NCI-H2196 (cell line): ENCODE measurements around the gene ADGRD1.

Source experiments
- DNase-seq: peaks from one replicate; lab custom pipeline; 2025; ENCODE audit not compliant: unreplicated experiment; lab: John Stamatoyannopoulos, UW

The ADGRD1 gene

DNA sequence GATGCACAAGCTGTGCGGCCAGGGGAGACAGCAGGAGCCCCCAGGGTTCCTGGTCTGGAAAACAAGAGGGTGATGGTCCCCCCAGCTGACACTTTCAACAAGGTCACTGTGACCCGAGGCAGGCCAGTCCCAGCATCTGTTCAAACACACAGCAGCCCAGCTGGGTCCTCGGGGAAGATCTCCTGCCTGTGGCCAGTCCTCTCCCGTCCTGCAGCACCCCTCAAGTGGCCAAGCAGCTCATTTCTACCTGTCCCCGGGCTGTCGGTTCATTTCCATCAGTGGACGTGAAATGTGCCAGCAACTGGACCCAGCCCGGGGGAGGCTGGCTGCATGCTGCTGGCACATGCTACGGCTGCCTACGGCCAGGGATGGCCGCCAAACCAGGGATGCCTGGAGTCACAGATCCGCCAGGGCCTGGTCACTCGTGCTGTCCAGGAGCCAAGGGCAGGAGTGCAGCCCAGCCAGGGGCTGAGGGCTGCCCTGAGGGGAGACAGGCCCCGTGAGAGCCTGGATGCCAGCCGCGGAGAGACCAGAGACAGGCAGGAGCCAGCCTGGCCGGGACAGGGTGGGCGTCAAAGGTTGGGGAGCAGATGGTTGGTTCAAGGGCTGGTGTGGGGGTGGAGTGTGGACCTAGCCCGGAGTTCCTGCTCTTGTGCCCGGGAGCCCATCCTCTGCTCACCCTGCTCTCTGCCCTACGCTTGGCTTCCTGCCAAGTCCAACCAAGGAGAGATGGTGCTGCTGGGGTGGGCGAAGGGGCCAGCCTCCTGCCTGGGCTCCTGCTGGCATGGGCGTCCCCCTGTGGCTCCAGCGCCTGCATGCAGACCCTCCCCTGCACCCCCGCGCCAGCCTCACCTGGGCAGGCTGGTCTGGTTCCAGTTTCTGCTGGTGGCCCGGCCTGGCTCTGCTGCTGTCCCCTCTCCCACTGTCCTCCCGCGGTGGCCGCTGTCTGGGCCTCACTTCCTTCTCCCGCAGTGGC is 143.8 kb downstream of the ADGRD1 start:
- DNase-seq = peak; percentile 16

DNA sequence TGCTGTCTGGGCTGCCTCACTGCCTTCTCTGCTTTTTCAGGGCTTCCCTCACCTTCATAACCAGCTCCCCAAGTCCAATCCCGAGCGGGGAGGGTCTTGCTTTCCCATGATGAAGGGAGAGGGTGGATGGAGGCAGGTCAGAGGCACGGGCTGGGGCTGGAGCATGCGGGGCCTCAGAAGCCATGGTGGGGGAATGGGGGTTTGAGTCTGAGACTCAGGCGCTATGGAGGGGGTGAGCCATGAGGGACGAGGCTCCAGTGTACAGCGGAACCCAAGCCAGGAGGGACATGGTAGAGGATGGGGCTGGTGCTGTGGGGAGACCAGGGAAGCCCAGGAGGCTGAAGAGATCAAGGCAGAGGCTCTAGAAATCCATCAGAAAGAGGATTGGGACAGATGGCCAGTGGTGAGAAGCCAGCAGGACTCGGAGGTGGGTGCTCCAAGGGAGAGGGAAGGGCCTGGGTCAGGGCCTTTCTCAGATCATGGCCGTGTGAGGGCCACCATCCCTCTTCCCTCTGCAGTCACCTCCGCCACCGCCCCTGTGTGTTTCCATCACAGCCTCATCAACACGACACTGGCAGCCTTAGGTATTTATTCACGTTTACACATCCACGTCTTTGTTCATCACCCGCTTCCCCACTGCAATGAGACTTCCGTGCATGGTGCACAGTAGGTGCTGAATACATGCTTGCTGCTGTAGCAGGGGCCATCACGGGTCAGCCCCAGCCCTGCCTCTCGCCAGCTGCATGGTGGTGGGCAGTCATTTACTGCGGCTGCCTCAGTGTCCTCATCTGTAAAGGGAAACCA is 144.7 kb downstream of the ADGRD1 start:
- no peak for DNase-seq

DNA sequence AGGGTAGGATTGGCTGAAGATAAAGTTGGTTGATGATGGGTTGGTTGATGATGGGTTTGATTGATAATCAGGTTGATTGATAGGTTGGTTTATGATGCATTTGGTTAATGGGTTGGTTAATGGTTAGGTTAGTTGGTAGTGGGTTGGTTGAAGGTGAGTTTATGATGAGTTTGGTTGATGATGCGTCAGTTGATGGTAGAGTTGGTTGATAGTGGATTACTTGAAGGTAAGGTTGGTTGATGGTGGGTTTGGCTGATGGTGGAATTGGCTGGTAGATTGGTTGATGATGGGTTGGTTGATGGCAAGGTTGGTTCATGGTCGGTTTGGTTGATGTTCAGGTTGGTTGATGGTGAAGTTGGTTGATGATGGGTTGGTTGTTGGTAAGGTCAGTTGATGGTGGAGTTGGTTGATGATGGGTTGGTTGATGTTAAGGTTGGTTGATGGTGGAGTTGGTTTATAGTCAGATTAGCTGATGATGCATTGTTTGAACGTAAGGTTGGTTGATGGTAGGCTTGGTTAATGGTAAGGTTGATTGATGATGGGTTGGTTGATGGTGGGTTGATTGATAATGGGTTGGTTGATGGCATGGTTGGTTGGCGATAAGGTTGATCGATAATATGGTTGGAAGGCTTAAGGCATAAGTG is 146.4 kb downstream of the ADGRD1 start:
- no peak for DNase-seq

DNA sequence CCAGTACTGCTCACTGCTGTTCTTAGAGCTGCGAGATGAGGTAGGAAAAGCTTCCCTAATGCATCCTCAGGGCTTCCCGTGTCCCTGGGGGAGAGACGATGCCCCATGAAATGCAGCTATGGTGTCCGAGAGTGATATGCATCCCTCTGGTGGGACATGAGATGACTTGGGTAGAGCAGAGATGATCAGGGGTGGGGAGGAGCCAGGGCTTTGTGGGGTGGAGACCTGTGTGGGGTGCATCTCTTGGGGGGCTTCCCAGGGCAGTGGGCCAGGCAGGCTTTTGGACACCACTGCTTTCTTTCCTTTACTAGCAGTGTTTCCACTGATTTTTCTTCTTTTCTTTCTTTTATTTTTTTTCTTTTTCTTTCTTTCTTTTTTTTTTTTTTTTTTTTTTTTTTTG is 147.3 kb downstream of the ADGRD1 start:
- DNase-seq = no peak

DNA sequence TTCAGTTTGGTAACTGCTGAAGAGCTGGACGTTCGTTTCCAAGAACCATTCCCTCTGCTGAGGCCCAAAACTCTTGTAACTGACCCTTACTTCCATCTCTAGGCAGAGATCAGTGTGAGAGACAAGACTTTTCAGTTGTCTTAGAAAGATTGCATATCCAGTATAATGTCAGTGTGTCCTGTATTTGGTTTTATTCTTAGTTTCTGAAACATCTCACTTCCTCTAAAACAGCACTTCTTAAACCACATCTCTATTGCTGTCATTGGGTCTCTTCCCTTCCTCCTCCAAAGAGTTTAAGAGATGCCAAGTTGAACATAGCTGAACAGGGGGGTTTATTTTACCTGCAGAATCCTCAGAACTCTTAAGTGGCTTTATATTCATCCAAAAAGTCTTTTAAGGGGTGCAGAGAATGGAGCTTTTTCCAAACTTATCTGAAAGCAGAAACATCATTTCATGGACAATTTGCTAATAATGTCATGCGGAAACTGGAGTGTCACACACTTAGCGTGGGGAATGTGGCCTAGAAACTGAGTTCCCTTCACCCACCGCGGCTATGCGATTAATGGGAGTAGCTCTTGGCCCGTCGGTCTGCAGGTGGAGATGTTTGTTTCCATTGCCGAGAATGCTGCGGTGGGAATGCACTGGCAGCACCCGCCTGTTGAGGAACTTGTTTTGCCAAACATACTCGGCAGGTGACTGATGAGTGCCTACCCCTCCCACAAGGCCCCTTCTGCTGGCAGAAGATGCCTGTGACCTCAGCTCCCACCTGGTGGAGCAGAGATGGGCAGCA is 148.2 kb downstream of the ADGRD1 start:
- DNase-seq = no peak

DNA sequence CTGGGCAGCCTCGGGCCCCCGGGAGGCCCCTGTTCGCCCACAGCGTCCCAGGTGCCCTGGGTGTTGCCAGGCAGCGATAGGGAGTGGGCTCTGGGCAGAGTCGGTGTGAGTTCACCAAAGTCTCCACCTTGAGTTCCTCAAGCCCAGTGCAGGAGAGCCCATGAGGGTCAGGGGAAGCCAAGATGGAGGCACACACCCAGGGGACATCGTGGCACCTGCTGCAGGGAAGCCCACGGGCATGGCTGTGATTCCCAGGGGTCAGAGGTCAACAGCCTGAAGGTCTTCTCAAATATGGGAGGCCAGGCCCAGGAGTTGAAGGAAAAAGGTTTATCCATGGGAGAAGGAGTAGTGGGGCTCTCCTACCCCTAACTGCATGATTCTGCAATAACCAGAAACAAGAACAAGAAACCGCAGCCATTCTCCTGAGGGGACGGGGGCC is 148.8 kb downstream of the ADGRD1 start:
- DNase-seq = no peak

DNA sequence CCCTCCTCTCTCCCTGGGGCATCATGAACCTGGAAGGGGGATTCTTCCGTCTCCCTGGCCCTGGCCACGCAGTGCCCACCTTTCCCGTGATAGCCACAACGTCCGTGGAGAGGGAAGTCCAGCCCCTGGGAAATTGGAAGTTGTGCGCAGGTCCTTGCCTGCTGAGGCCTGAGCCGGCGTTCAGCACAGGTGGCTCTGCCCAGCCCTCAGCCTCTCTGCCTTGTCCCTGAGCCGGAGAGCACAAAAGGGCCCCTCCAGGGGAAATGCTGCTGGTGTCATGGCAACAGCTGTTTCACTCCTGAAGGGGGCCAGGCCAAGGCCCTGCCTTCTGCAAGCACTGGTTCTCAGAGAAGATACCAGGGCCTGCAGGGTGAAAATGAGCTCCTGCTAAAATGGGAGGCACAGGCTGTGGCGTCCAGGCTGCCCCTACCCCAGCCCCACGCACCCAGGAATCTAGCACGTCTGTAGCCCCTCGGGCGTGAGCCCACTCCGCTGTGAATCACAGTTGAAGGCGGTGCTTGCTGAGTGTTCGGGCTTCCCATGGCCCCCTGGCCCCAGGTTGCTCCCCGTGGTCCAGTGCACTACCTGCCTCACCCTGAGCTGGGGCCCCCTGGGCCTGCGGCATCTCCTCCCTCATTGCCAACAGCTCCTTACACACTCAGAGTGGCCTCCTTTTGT is 149.4 kb downstream of the ADGRD1 start:
- no peak for DNase-seq

DNA sequence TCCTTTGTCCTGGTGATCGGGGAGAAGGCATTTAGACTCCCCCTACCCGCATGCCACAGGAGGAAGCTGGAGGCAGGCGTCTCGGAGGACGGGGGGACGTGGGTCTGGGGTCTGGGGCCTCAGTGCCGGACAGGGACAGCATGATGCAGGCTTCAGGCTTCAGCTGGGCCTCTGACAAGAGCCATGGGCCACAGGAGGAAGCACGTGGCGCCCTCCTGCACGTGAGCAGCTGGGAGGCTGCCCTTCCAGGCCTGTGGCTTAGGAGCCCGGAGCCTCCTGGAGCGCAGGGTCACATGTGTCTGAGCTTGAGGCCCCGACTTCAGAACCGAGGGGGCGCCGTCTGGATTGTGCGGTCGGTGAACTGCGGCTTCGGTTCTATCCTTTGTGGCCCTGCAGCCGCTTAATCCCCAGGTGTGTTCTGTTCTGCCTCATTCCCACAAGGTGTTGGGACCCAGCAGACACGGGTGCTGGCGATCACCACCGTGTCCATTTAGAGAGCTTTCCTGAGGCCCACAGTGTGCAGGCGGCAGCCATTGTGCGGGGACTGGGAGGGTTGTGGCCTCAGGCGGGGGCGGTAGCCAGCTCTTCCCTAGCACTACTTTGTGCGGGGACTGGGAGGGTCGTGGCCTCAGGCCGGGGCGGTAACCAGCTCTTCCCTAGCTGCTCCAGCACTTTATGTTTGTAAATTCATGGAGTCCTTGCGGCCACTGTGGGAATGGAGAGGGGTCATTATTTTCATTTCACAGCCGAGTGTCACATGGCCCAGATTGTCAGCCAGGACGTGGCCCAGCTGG is 150.2 kb downstream of the ADGRD1 start:
- DNase-seq = no peak

DNA sequence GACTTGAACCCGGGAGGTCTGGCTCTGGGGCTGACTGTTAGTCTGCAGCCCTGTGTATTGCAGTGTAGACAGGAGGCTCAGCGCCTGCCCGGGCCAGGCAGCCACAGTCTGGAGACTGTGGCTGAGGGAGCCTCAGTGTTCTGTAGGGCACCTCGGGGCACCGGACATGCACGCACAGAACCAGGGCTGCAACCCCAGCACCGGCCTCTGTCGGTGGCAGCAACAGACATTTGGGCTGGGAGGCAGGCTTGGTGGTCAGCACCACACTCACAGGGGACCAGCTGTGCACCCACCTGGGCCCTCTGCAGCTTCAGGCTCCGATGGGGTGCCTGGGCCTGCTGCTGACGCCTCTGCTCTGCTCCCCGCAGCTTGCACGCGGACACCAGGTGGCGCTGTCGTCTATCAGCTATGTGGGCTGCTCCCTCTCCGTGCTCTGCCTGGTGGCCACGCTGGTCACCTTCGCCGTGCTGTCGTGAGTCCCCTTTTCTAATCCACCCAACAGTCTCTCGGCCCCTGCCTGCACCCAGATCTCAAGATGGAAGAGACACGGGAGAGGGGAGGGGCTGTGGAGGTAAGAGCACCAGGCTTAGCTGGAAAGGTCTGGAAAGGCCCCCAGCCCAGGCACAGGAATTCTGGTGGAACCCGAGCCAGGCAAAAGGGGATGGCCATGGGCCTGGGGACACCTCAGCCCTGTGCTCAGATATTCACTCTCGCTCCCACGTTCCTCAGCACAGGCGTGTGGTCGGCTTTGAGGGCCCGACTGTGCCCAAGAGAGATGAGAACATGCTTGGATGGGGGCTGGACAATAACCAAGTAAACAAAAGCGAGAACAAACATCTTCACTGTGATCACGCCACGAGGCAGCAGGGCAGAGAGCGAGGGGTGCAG is 151.0 kb downstream of the ADGRD1 start:
- DNase-seq = peak; percentile 86

DNA sequence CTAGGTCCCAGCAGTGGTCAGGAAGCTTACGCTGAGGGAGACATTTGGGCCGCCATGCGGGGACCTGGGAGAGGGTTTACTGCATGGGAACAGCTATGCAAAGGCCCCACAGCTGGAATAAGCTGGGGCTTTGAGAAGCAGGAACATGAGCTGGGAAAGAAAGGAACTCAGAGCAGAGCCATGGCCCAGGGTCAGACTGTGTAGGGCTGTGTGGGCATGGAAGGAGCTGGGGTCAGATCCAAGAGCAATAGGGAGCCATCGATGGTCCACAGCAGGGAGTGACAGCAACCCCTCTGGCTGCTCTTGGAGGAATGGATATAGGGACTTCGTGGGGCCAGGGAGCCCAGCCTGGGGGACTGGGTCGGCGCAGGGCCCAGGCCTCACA is 151.6 kb downstream of the ADGRD1 start:
- DNase-seq = no peak

DNA sequence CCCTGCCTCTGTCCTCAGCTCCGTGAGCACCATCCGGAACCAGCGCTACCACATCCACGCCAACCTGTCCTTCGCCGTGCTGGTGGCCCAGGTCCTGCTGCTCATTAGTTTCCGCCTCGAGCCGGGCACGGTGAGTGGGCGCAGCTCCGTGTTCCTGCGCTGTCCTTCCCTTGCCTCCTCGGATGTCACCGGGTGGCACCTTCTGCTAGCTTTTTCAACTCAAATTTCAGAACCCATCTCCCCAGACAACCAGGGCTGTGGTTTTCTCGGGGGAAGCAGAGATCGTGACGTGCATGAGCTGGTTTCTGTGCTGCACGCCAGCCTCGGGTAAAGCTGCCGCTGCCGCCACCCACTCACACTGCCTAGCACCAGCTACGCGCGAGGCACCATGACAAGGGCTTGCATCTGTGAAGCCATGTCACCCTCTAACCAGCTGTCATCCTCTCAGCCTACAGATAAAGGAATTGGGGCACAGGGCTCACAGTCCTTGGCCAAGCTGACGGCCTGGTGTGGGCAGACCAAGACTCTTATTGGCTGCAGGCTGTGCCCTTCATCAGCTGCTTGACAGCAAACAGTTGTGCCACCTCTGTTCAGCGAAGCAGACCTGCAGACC is 152.1 kb downstream of the ADGRD1 start:
- DNase-seq = no peak

DNA sequence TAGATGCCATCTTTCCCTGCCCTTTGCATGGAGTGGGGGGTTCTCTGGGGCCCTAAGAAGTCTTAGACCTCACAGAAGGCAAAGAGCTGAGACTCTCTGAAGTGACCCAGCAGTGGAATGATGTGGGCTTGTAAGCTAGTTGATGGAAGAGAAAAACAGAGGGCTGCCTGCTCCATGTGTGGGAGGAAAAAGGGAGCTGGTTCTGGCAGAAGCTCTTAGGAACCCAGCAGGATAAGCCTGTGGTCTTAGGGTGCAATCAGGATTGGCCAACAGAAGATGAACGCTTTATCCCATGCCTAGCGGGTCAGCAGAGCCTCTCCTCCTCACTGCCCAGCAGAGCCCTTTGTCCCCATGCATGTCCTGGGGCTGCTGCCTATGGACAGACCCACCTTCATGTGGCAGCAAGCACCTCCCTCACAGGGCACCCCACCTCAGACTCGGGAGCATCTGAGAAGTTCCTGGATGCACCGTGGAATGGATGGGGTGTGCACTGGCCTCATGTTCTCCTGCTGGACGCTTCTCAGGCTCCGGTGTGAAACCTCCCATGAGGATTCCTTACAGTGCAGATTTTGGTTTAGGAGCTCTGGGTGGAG is 152.7 kb downstream of the ADGRD1 start:
- no peak for DNase-seq

DNA sequence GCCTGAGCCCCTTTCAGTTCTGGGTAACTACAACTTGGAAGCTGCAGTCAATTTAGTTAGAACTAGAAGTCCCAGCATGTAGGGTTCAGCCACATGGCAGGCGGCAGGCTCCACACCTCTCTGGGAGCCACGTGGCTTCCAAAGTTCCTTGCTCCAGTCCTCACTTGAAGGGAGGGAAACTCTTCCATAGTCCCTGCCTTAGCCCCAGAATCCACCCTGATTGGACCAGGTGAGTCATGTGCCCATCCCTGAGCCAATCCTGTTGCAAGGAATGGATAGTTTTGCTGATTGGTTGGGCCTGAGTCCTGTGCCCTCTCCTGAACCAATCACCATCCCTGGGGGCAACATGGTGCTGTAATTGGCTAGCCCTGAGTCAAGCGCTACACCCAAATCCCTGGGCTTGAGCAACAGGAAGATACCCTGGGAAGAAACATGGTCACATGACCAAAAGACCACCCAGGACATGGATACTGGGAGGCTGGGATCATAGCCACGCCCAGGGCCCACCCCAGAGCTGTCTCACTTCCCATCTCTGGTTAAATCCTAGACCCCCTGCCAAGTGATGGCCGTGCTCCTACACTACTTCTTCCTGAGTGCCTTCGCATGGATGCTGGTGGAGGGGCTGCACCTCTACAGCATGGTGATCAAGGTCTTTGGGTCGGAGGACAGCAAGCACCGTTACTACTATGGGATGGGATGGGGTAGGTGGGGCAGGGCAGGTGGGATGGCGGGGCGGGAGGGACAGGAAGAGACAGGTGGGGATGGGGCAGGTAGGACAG is 154.7 kb downstream of the ADGRD1 start:
- DNase-seq = no peak

DNA sequence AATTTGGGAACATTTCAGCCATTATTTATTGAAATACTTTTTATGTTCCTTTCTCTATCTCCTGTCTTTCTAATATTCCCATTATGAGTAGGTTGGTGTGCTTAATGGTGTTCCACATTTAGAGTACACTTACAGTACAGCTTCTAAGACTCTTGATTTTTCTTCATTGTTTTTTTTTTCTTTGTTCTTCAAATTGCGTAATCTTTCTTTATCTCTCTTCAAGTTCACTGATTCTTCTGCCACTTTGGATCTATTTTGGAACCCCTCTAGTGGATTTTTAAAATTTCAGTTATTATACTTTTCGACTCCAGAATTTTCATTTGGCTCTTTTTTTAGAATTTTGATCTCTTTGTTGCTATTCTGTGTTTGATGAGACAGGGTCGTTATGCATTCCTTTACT is 157.7 kb downstream of the ADGRD1 start:
- DNase-seq = no peak

DNA sequence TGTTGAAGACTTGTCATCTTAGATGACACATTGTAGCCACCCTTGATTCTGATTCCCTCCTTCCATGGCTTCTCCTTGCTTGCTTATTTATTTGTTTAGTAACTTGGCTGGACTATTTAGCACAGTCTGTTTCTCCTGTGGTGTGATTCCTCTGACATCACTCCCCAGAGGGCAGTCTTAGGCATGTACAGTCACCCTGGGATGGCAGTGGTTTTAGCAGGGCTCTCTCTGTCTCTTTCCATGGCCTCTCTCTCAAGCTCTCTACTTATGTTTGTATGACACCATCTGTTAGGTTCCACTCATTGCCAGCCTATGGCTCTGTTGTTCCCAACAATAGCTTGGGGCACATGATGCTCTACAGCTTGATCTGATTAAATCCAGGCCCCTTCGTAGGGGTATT is 158.3 kb downstream of the ADGRD1 start:
- DNase-seq = no peak

DNA sequence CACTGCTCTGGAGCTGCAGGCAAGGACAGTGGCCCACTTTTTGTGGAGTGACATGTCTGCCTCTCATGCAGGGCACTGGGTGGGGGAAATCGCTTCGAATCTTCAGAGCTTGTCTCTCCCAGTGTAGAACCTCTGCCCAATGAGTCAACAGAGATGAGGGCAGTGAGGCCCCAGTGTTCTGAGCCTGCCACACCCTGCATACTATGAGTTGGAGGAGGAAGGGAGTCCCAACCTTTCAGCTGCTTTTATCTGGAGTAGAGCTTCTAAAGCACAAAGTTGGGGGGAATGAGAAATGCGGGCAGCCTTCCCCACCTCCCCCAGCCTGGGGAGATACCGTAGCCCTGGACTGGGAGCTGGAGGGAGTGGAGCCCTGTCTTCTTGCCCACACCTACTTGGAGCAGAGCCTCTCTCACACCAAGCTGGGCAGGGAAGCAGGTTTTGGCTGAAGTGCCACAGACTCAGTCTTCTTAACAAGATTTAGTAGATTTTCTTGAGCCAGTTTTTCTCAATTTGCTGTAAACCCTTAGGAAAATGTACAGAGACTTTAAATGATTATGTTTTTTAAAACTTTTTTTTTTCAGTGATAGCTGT is 159.1 kb downstream of the ADGRD1 start:
- no peak for DNase-seq
